ENCODE results near the gene CNTNAP2.

The CNTNAP2 gene

GRCh38 chr7:147833970-147834369, 1717.4 kb downstream of the CNTNAP2 start:
- H3K4me3 ChIP-seq (ENCODE audit: low read depth, low read length): no peak overlapping the region
- TF ChIP-seq, protein P1, sequence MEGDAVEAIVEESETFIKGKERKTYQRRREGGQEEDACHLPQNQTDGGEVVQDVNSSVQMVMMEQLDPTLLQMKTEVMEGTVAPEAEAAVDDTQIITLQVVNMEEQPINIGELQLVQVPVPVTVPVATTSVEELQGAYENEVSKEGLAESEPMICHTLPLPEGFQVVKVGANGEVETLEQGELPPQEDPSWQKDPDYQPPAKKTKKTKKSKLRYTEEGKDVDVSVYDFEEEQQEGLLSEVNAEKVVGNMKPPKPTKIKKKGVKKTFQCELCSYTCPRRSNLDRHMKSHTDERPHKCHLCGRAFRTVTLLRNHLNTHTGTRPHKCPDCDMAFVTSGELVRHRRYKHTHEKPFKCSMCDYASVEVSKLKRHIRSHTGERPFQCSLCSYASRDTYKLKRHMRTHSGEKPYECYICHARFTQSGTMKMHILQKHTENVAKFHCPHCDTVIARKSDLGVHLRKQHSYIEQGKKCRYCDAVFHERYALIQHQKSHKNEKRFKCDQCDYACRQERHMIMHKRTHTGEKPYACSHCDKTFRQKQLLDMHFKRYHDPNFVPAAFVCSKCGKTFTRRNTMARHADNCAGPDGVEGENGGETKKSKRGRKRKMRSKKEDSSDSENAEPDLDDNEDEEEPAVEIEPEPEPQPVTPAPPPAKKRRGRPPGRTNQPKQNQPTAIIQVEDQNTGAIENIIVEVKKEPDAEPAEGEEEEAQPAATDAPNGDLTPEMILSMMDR (IDR thresholded peaks at IDR 0.05; ENCODE audit: low read depth, low read length): no peak

GRCh38 chr7:147852833-147853232, 1736.2 kb downstream of the CNTNAP2 start:
- TF ChIP-seq, protein P1 (IDR thresholded peaks at IDR 0.05; ENCODE audit: low read depth, low read length): no peak
- no peak overlapping the region for H3K4me3 ChIP-seq (ENCODE audit: low read depth, low read length)

DNA sequence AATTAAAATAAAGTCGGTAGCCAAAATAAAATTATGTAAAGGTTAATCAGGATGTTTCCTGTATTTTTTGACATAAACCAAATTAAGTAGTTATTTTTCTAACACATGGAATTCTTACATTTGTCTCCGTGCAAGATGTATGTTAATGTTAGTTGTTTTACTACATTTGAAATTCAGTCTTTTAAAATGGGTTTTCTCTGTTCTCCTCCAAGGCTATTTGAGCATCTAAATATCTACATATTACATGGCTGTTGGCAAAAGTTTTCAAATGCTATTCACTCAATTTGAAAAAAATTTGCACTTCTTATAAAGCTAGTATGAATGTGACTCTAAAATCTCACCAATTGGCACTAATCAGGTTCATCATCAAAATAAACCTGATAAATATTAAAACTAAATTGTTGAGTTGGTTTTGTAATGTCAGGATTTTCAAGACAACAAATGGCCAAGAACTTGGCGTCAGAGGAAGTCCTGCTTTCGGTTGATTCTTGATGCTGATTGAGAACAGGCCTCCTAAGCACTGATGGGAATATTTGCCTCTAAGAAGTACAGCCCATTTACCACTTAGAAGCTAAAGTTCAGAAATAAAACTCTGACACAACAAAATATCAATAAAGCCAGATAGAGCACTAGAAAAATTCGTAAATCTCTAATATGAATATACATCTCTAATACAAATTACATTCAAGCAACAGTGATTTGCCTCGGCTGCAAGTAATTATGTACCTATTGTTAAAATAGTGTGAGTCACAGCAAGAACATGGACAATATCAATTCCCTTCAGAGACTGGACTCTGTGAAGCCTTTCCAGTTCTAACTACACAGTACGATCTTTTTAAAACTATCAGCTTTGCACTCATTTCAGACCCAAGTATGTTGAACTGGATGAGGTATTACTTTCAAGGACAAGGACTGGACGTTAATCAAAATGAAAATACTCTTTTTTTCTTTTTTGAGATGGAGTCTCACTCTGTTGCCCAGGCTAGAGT, 1740.8 kb downstream of the CNTNAP2 start:
- TF ChIP-seq, protein P1 (IDR thresholded peaks at IDR 0.05; ENCODE audit: low read depth, low read length): no peak
- H3K4me3 ChIP-seq (ENCODE audit: low read depth, low read length): no peak overlapping the region

DNA sequence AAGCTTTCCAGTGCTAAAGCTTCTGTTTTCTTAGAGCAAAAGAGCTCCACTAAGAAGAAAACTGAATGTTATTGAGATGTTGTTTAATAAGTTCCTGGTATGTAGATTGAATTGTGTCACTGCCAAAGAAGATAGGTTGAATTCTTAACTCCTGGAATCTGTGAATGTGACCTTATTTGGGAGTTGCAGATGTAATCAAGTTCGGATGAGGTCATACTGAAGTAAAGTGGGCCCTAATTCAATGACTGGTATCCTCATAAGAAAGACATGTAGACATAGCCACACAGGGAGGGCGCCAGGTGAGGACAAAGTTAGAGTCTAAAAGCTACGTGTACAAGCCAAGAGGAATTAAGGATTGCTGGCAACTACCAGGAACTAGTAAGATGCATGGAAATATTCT, 1741.8 kb downstream of the CNTNAP2 start:
- TF ChIP-seq, protein P1 (IDR thresholded peaks at IDR 0.05; ENCODE audit: low read depth, low read length): no peak
- no peak overlapping the region for H3K4me3 ChIP-seq (ENCODE audit: low read depth, low read length)

GRCh38 chr7:147859033-147859432, 1742.4 kb downstream of the CNTNAP2 start:
- no peak overlapping the region for H3K4me3 ChIP-seq (ENCODE audit: low read depth, low read length)
- TF ChIP-seq, protein P1 (IDR thresholded peaks at IDR 0.05; ENCODE audit: low read depth, low read length): no peak

DNA sequence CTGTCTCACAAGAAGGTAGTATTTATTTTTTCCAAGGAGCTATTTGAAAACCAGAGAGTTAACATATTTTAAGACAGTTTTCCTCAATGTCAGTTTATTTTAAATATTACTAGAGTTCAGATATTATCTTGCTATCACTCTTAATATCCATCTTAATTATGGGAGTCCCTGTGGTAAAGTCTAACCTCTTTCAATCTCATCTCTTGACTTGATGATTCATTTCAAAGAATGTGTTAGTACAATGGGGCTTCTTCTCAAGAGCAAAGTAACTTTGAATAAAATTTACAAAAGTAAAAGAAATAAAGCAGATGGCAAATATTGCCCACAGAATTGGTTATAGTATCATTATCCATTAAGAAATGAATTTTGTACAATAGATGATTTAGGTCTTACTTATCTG, 1742.9 kb downstream of the CNTNAP2 start:
- TF ChIP-seq, protein P1 (IDR thresholded peaks at IDR 0.05; ENCODE audit: low read depth, low read length): no peak
- H3K4me3 ChIP-seq (ENCODE audit: low read depth, low read length): no peak overlapping the region

DNA sequence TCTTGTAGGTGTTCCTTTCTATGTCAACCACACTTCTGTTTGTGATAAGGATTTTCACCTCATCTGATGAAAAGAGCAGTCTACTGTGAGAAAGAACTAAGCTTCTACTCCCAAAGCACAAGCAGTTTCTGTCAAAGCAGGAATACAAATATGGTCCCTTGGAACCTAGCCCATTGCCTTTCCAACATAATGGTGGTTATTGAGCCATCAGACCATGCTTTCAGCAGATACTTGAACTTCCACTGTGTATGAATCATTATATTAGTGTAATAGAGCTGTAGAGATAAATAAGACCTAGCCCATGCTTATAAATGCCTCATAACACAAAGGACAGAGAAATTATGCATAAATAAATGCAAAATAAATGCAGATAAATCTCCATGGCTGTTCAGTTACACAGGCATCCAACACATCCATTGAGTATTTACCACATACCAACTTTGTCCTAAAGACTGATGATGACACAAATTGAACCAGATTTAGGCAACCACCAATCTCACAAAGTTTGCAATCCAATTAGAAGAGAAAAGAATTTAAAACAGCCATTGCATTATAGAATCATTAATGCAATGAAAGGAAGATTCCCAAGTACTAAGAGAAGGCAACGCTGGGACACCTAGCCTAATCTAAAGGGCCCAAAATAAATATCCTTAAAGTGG, 1744.6 kb downstream of the CNTNAP2 start:
- H3K4me3 ChIP-seq (ENCODE audit: low read depth, low read length): no peak overlapping the region
- TF ChIP-seq, protein P1 (IDR thresholded peaks at IDR 0.05; ENCODE audit: low read depth, low read length): no peak

Measured in WI38 (cell line).